ENCODE measurements around the gene ELP1.

ELP1 gene

DNA sequence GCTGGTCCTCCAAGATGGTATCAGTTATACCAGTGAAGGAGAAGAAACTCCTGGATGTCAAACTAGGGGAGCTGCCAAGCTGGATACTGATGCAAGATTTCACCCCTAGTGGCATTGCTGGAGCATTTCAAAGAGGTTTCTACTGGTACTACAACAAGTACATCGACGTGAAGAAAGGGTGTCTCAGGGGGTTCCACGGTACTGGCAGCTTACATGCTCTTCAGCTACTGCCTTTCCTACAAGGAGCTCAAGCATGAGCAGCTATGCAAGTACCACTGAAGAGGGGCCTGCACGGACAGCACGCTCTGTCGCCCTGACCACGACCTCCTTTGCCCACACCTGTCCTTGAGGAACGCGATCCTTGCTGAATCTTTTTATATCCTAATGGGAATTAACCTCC lies 97.6 kb downstream of the ELP1 start:
- Histone ChIP-seq H3K9ac (ENCODE audit: low read length) (no peak overlapping the region), H3K4me3 (ENCODE audit: low read length) (no peak overlapping the region), H3K36me3 (ENCODE audit: control insufficient read depth, insufficient read depth, low read length, severe bottlenecking) (no peaks in the 10 kb centered on the region), H3K9me3 (ENCODE audit: control insufficient read depth, low read length) (no peaks in the 10 kb centered on the region), H3K4me1 (ENCODE audit: control insufficient read depth, insufficient read depth, low read length) (no peaks in the 10 kb centered on the region), H3K27me3 (replicated peaks; ENCODE audit: control insufficient read depth, insufficient read depth, low read length) (no peaks in the 10 kb centered on the region)
- no peak for DNase-seq (ENCODE audit: low read depth)

DNA sequence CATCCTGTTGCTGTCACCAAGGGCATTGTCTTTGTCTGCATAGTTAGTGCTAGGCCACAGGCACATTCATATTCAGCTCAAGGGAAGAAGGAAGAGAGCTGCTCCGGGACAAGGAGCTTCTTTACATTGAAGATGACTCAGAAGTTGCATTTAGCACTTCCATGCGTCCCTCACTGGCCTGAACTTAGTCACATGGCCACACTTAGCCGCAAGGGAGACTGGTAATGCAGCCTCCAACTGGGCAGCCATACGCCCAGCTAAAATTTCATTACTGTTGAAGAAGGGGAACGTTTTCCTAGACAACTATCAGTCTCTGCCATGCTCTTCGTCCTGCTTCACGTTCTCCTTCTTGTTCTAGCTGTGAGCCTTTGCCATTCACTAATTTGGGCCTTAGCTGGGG lies 98.1 kb downstream of the ELP1 start:
- Histone ChIP-seq H3K36me3 (ENCODE audit: control insufficient read depth, insufficient read depth, low read length, severe bottlenecking) (no peaks in the 10 kb centered on the region), H3K4me1 (ENCODE audit: control insufficient read depth, insufficient read depth, low read length) (no peaks in the 10 kb centered on the region), H3K27me3 (replicated peaks; ENCODE audit: control insufficient read depth, insufficient read depth, low read length) (no peaks in the 10 kb centered on the region), H3K9me3 (ENCODE audit: control insufficient read depth, low read length) (no peaks in the 10 kb centered on the region), H3K4me3 (ENCODE audit: low read length) (no peak overlapping the region), H3K9ac (ENCODE audit: low read length) (no peak overlapping the region)
- DNase-seq (ENCODE audit: low read depth) = no peak

DNA sequence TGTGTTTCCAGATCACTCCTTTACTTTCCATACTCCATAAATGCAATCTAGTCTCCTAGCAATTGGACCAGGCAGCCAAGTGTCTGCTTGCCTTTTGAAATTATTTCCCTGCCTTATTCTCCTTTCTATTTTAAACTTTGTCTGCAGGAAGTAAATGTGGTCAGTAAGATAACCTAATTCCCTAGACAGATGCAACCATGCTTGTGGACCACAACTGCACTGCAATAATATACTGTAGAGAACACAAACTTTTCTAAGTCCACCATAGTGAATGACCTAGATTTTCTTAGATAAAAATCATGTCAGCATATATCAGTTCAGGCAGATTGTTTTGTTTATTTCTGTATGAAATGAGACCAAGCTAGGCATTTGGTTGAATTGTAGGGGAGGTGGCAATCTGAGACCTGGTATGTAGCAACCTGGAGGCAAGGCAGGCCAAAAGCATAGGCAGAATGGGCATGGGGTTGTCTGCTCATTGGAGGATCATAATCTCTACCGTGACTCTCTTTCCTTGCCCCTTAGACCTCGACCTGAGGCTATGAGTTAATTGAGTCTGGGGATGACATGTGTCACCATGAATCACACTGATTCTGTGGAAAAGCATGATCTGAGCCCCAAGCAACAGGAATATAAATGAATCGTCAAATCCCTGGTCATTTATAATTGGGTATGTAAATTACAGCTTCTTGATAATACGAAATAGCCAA lies 98.8 kb downstream of the ELP1 start:
- Histone ChIP-seq H3K4me3 (ENCODE audit: low read length) (no peak overlapping the region), H3K36me3 (ENCODE audit: control insufficient read depth, insufficient read depth, low read length, severe bottlenecking) (no peaks in the 10 kb centered on the region)
- DNase-seq (ENCODE audit: low read depth) = no peak

DNA sequence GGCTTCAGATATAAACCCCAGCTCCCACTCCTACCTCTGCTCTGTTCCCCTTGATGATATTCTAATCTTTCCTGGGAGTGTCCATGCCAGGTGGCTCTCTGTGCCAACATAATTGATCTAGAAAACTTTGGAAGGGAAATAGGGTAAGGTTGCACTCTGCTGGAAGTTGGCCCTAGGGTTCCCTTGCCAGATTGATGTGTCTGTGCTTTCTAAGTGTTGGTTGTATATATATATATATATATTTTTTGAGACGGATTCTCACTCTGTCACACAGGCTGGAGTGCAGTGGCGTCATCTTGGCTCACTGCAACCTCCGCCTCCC lies 101.8 kb downstream of the ELP1 start:
- Histone ChIP-seq H3K9ac (ENCODE audit: low read length) (no peak overlapping the region), H3K4me3 (ENCODE audit: low read length) (no peak overlapping the region), H3K9me3 (ENCODE audit: control insufficient read depth, low read length) (no peaks in the 10 kb centered on the region), H3K4me1 (ENCODE audit: control insufficient read depth, insufficient read depth, low read length) (no peaks in the 10 kb centered on the region), H3K27me3 (replicated peaks; ENCODE audit: control insufficient read depth, insufficient read depth, low read length) (no peaks in the 10 kb centered on the region), H3K36me3 (ENCODE audit: control insufficient read depth, insufficient read depth, low read length, severe bottlenecking) (no peaks in the 10 kb centered on the region)
- no peak for DNase-seq (ENCODE audit: low read depth)

More for the DNA sequence above, 98.8 kb downstream of the ELP1 start:
- no peaks in the 10 kb centered on the region for H3K4me1 ChIP-seq (ENCODE audit: control insufficient read depth, insufficient read depth, low read length)
- no peaks in the 10 kb centered on the region for H3K27me3 ChIP-seq (replicated peaks; ENCODE audit: control insufficient read depth, insufficient read depth, low read length)
- H3K9me3 ChIP-seq (ENCODE audit: control insufficient read depth, low read length) = no peaks in the 10 kb centered on the region
- H3K9ac ChIP-seq (ENCODE audit: low read length) = no peak overlapping the region

DNA sequence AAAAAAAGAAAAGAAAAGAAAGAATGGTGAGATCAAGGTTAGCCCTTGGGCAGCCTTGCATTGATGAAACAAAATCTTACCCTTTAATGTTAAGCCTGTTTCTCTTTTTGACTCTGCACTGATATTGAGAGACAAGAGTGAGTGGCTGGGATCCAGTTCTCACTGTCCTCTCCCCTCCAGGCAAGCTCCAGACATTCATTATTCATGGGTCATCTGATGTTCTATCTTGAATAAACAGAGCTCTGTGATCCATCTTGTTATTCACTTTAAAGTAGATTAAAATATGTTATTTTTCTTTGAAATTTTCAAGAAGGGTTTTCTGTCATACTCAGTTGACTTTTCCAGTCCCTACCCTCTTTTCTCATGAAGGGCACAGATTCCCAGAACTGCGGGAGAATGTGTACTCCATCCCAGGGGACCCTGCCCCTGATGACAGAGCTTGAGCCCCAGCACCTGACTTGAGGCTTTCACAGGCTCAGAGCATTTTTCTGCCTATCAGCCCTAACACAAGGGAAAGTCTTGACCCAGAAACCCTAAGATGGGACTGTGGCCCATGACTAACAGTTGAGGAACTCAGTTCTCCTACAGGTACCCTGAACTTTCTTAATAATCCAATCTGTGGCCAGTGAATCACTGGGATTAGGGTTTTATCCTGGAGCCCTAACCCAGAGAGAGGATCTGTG lies 102.3 kb downstream of the ELP1 start:
- no peak for DNase-seq (ENCODE audit: low read depth)
- no peaks in the 10 kb centered on the region for H3K27me3 ChIP-seq (replicated peaks; ENCODE audit: control insufficient read depth, insufficient read depth, low read length)
- no peak overlapping the region for H3K4me3 ChIP-seq (ENCODE audit: low read length)
- no peaks in the 10 kb centered on the region for H3K36me3 ChIP-seq (ENCODE audit: control insufficient read depth, insufficient read depth, low read length, severe bottlenecking)
- no peaks in the 10 kb centered on the region for H3K4me1 ChIP-seq (ENCODE audit: control insufficient read depth, insufficient read depth, low read length)
- no peaks in the 10 kb centered on the region for H3K9me3 ChIP-seq (ENCODE audit: control insufficient read depth, low read length)
- H3K9ac ChIP-seq (ENCODE audit: low read length) = no peak overlapping the region

DNA sequence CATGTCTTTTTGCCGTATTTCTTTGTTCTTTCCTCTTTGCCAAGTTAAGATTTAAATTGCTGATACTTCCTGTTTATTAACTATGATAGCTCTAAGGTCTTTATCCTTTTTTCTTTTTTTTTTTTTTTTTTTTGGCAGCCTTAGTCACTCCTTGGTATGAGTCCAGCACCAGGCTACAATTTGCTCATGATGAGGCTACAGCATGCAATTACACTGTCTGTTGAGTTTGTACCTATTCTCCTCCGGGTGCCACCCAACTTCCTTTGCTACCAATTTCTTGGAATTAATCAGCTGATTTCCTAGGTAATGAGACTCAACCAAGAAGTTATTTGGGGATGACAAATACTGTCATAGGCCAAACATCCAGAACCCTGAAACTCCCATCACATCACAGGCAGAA lies 103.7 kb downstream of the ELP1 start:
- H3K4me3 ChIP-seq (ENCODE audit: low read length) = no peak overlapping the region

DNA sequence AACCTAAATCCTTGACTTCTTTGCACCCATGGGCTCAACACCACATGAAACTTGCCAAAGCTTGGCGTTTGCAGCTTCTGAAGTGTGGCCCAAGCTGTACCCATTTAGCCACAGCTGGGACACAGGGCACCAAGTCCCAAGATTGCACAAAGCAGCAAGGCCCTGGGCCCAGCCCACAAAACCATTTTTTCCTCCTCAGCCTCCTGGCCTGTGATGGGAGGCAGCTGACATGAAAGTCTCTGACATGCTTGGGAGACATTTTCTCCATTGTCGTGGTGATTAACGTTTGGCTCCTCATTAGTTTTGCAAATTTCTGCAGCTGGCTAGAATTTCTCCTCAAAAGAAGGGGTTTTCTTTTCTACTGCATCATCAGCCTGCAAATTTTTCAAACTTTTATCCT lies 110.1 kb downstream of the ELP1 start:
- H3K4me1 ChIP-seq (ENCODE audit: control insufficient read depth, insufficient read depth, low read length) = no peaks in the 10 kb centered on the region
- H3K4me3 ChIP-seq (ENCODE audit: low read length) = no peak overlapping the region
- no peak overlapping the region for H3K9ac ChIP-seq (ENCODE audit: low read length)
- H3K27me3 ChIP-seq (replicated peaks; ENCODE audit: control insufficient read depth, insufficient read depth, low read length) = no peaks in the 10 kb centered on the region
- H3K9me3 ChIP-seq (ENCODE audit: control insufficient read depth, low read length) = peaks cover 13% of the 10 kb centered on the region
- no peak for DNase-seq (ENCODE audit: low read depth)
- H3K36me3 ChIP-seq (ENCODE audit: control insufficient read depth, insufficient read depth, low read length, severe bottlenecking) = no peaks in the 10 kb centered on the region

More for the DNA sequence above, 103.7 kb downstream of the ELP1 start:
- DNase-seq (ENCODE audit: low read depth) = no peak
- Histone ChIP-seq H3K36me3 (ENCODE audit: control insufficient read depth, insufficient read depth, low read length, severe bottlenecking) (no peaks in the 10 kb centered on the region), H3K4me1 (ENCODE audit: control insufficient read depth, insufficient read depth, low read length) (no peaks in the 10 kb centered on the region), H3K9ac (ENCODE audit: low read length) (no peak overlapping the region), H3K27me3 (replicated peaks; ENCODE audit: control insufficient read depth, insufficient read depth, low read length) (no peaks in the 10 kb centered on the region), H3K9me3 (ENCODE audit: control insufficient read depth, low read length) (no peaks in the 10 kb centered on the region)

All from adipocyte (in vitro differentiated cells).